GM12864 (cell line): ENCODE data around the gene ATRNL1.
A peak's percentile ranks its signal among the peaks of the same experiment; 100 is the strongest.

Experiments used
- DNase-seq: peaks from one replicate; pipeline ENCODE4 v3.0.0-alpha.2; 2011; ENCODE audit warnings: low read depth
- H3K4me3 ChIP-seq: 2 replicates; pipeline ENCODE4 v1.5.1; 2011; ENCODE audit warnings: mild to moderate bottlenecking, low read depth, low read length, control low read depth
- CTCF ChIP-seq: IDR thresholded peaks from 2 replicates; pipeline ENCODE4 v1.5.1; 2011; ENCODE audit warnings: low read depth, mild to moderate bottlenecking, moderate library complexity, low read length, control low read depth, inconsistent platforms; ENCODE audit errors: missing control alignments

ATRNL1 gene

DNA sequence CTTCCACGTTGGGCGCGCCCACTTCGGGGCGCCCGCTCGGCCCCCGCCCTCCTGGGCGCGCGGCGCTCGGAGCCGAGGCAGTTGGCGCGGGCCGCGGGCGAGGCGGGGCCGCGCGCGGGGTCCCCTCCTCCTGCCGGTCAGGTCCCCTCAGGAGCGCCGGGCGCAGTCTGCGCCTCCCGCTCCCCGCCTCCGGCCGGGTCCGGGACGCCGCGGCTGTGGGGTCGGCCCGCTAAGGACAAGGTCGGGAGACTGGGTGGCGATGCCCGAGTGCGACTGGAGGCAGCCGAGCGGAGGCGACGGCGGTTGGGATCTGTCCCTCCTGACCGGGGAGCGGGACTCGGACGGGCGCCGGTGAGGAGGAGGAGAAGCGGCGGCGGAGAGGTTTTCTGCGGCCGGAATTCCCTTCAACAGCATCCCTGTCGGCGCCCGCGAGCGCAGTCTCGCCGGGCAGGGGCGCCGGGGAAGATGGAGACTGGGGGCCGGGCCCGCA lies at the start of gene ATRNL1:
TSS of gene ATRNL1 (plus strand) at position 80 of the 490 bp plus-strand sequence. CDS start at position 466, 386 bp downstream.
- DNase-seq = no peak
- peak within 1 kb of the TSS; percentile 65 for H3K4me3 ChIP-seq
- TF ChIP-seq CTCF = no peak

GRCh38 chr10:115043719-115044118 lies 49.4 kb upstream of the ATRNL1 start:
- DNase-seq = no peak
- no peak for TF ChIP-seq CTCF
- no peak overlapping the region for H3K4me3 ChIP-seq

GRCh38 chr10:115044891-115045290 lies 48.3 kb upstream of the ATRNL1 start:
- no peak overlapping the region for H3K4me3 ChIP-seq
- no peak for DNase-seq
- no peak for TF ChIP-seq CTCF

GRCh38 chr10:115045499-115045898 lies 47.7 kb upstream of the ATRNL1 start:
- TF ChIP-seq CTCF = no peak
- no peak for DNase-seq
- no peak overlapping the region for H3K4me3 ChIP-seq

GRCh38 chr10:115046686-115047236 lies 46.4 kb upstream of the ATRNL1 start:
- TF ChIP-seq CTCF = no peak
- DNase-seq = no peak
- H3K4me3 ChIP-seq = no peak overlapping the region

- H3K4me3 ChIP-seq = no peak overlapping the region
- no peak for TF ChIP-seq CTCF
- DNase-seq = no peak
These were observed 45.5 kb upstream of the ATRNL1 start for GRCh38 chr10:115047705-115048104.

DNA sequence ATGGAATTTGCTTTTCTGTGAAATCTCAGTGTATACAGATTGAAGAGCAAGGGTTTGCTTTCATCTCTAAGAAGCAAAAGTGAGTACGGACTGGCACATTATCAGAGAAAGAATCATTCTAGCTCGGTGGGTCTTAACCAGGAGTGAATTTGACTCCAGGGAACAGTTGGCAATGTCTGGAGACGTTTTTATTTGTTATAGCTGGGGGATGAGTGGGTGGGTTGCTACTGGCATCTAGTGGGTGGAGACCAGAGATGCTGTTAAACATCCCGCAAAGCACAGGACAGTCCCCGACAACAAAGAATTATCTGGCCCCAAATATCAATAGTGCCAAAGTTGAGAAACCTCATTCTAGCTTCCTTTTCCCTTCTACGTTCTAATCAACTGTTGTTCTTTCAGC lies 43.8 kb upstream of the ATRNL1 start:
- no peak overlapping the region for H3K4me3 ChIP-seq
- no peak for DNase-seq
- no peak for TF ChIP-seq CTCF
